Prostate gland (tissue), 2 donors: ENCODE measurements around the gene NAPG. TPM values are rescaled to one million over a fixed set of nuclear protein-coding genes. Genes with fewer than 3 reads are reported as not detected.

Experiments
- DNase-seq: peaks from one replicate; pipeline ENCODE4 v3.0.0-alpha.2; 2019; ENCODE audit warnings: low spot score
- H3K27ac ChIP-seq, 2 donors: fragments of 200-600 bp; sonication (generic); 2 replicates each; pipeline ENCODE4 v1.5.1; 2017 to 2019
- H3K27me3 ChIP-seq: fragments of 200-600 bp; sonication (generic); replicated peaks from 2 replicates; pipeline ENCODE4 v1.5.1; 2019; ENCODE audit not compliant: insufficient read depth
- H3K36me3 ChIP-seq, 2 donors: fragments of 200-600 bp; sonication (generic); 1 replicate in 1 of 2; 2 replicates in 1 of 2; pipeline versions ENCODE4 v1.5.1 to v1.8.1; 2017 to 2019
- H3K4me1 ChIP-seq: fragments of 200-600 bp; sonication (generic); replicated peaks from 2 replicates; pipeline ENCODE4 v1.5.1; 2019
- H3K4me3 ChIP-seq, 2 donors: fragments of 200-600 bp; sonication (generic); 2 replicates each; pipeline ENCODE4 v1.5.1; 2017 to 2019
- H3K9me3 ChIP-seq: fragments of 200-600 bp; sonication (generic); 2 replicates; pipeline ENCODE4 v1.5.1; 2017
- CTCF ChIP-seq, 4 experiments: fragments of 200-600 bp in 2 of 4; fragments of 450-650 bp in 2 of 4; sonication (generic) in 2 of 4; IDR thresholded peaks; 1 replicate in 3 of 4; 2 replicates in 1 of 4; pipeline ENCODE4 v1.5.1; 2016 to 2019; ENCODE audit warnings: antibody characterized with exemption in 4 of 4, mild to moderate bottlenecking in 2 of 4, moderate library complexity in 2 of 4
- POLR2A ChIP-seq: fragments of 450-650 bp; IDR thresholded peaks from one replicate; pipeline ENCODE4 v1.6.1; 2016; ENCODE audit warnings: antibody characterized with exemption, mild to moderate bottlenecking
- POLR2AphosphoS5 ChIP-seq: sonication (generic); formaldehyde crosslinking; IDR thresholded peaks from one replicate; pipeline ENCODE4 v1.6.1; 2017; ENCODE audit warnings: antibody characterized with exemption
- WGBS: methylation state at CpG from one replicate; pipeline ENCODE4 v1.1.5; 2018; 5-methylcytosine and 5-hydroxymethylcytosine counted together
- intact Hi-C: fragments of 100-400 bp; cut with DNase I; formaldehyde crosslinking; loops from one replicate; pipeline ENCODE4 v1.14.2; 2022
- total RNA-seq, 2 donors: library from RNA; depleted of rRNA; stranded (reverse); fragments of >200 nt; gene quantifications; one replicate each; pipeline ENCODE4 v1.1.0, GENCODE V29; 2016

NAPG gene
- total RNA-seq, 2 donors from 2014 or later, result 23.2 to 47.5 TPM

- Histone ChIP-seq H3K4me3 (no peak overlapping the region), H3K36me3 (no peaks in the 10 kb centered on the region), H3K9me3 (no peaks in the 10 kb centered on the region), H3K27me3 (no peaks in the 10 kb centered on the region), H3K27ac (no peak overlapping the region), H3K4me1 (no peaks in the 10 kb centered on the region)
- intact Hi-C loops, result no loop called here
- no peak for DNase-seq
- TF ChIP-seq POLR2AphosphoS5 (no peak), CTCF (IDR thresholded peaks at IDR 0.05) (no peak), POLR2A (no peak)
- WGBS, result 81% methylated on average over 6 of the region's 6 CpGs
Observed at GRCh38 chr18:10557085-10557677, 31.4 kb downstream of the NAPG start.

GRCh38 chr18:10558243-10558966, 32.6 kb downstream of the NAPG start:
- intact Hi-C loops, result no loop called here
- H3K4me3 ChIP-seq, result no peak overlapping the region
- peak; percentile 20 for DNase-seq
- no peaks in the 10 kb centered on the region for H3K27me3 ChIP-seq
- no peak overlapping the region for H3K27ac ChIP-seq
- no peaks in the 10 kb centered on the region for H3K36me3 ChIP-seq
- 72% methylated on average over 6 of the region's 6 CpGs for WGBS
- TF ChIP-seq POLR2AphosphoS5, result no peak
- TF ChIP-seq POLR2A, result no peak
- TF ChIP-seq CTCF (IDR thresholded peaks at IDR 0.05), result no peak
- H3K4me1 ChIP-seq, result no peaks in the 10 kb centered on the region
- no peaks in the 10 kb centered on the region for H3K9me3 ChIP-seq

GRCh38 chr18:10558967-10559298, 33.1 kb downstream of the NAPG start:
- Histone ChIP-seq H3K27me3 (no peaks in the 10 kb centered on the region), H3K9me3 (no peaks in the 10 kb centered on the region), H3K36me3 (no peaks in the 10 kb centered on the region), H3K4me3 (no peak overlapping the region), H3K4me1 (no peaks in the 10 kb centered on the region), H3K27ac (no peak overlapping the region)
- 86% methylated on average over 3 of the region's 4 CpGs for WGBS
- no peak for DNase-seq
- TF ChIP-seq CTCF (IDR thresholded peaks at IDR 0.05), result no peak
- no peak for TF ChIP-seq POLR2AphosphoS5
- TF ChIP-seq POLR2A, result no peak
- intact Hi-C loops, result no loop called here

GRCh38 chr18:10559553-10560451, 34.0 kb downstream of the NAPG start:
- no peak for TF ChIP-seq POLR2AphosphoS5
- TF ChIP-seq CTCF (IDR thresholded peaks at IDR 0.05), result no peak
- no peak for TF ChIP-seq POLR2A
- Histone ChIP-seq H3K27ac (peak overlapping the region in 1 of 2 donors; percentile 35), H3K4me3 (peak overlapping the region in 1 of 2 donors; percentile 7), H3K9me3 (no peaks in the 10 kb centered on the region), H3K36me3 (no peaks in the 10 kb centered on the region), H3K27me3 (no peaks in the 10 kb centered on the region), H3K4me1 (no peaks in the 10 kb centered on the region)
- WGBS, result 43% methylated on average over 17 of the region's 17 CpGs
- intact Hi-C loops, result loop anchor here (5.0 to 10.0 kb wide), 3 partner anchors 282 to 995 kb away; no protein-coding TSS in a partner anchor
- DNase-seq, result no peak
